ENCODE data around the gene ACOX2.

The ACOX2 gene

GRCh38 chr3:58514405-58514804 lies 22.6 kb downstream of the ACOX2 start:
- no peak for DNase-seq (ENCODE audit: low read depth in 3 of 3, low spot score in 1 of 3)

DNA sequence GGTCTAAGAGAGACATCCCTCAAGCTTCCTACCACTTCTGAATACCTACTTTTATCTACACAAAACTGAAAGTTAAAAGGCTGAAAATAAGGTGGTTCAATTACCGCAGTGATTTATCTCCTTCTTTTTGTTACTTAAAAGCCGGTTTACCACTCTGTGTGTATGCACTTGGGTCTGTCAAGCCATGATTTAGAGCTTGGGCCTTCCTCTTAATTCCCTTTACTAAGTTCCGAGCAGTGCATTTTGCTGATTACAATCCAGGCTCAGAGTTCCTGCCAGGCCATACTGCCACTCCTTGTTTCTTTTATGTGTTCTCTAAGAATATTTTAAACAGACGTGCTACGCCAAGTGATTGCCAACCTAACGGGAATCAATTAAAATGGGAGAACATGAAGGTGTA lies 28.6 kb downstream of the ACOX2 start:
- DNase-seq (ENCODE audit: low read depth in 3 of 3, low spot score in 1 of 3), result no peak

GRCh38 chr3:58507356-58508078 lies 29.5 kb downstream of the ACOX2 start:
- no peak for DNase-seq (ENCODE audit: low read depth in 3 of 3, low spot score in 1 of 3)

DNA sequence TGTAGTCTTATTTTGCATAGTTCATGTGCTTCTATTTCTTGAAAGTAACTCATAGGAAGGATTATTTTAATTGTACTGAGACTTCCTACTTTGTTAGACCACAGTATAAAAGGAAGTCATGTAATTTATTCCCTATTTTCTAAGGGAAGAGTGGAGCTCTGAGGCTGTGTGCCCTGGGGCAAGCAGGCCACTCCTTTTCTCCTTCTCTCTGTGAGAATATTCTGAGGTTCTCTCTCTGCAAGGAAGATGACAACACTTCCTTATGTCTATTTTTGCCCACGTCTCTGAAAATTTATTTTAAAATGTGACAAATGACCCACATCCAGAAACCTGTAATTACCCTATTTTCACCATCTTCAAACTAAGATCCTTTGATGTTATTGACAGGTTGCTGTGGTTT lies 34.1 kb downstream of the ACOX2 start:
- no peak for DNase-seq (ENCODE audit: low read depth in 3 of 3, low spot score in 1 of 3)

GRCh38 chr3:58497097-58497496 lies 39.9 kb downstream of the ACOX2 start:
- no peak for DNase-seq (ENCODE audit: low read depth in 3 of 3, low spot score in 1 of 3)

DNA sequence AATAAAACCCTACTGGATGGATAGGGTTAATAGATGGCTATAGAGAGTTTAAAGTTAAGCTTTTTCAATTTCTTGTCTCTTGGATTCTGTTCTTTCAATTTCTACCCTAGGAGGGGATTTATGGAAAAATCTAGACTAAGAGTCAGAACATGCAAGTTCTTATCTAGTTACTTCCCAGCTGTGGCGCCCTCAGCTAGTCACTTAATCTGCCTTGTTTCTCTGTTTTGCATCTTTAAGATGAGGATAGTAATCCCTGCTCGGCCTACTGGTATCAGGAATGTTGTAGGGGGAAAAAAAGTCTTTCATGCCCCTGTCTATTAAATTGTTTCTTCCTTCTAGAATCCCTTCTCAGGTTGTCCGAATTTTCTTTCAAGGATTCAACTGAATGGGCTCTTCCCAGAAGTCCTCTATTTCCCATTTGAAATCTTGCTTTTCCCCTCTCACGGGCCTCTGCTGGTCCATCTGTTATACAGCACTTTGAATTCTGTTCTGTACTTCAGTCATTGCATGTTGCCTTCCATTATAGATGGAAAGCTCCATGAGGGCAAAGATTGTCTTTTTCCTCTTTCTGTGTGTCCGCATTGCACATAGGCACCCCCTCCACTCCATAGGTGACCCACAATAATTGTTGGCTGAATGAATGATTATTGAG lies 40.7 kb downstream of the ACOX2 start:
- DNase-seq (ENCODE audit: low read depth in 3 of 3, low spot score in 1 of 3), result no peak

DNA sequence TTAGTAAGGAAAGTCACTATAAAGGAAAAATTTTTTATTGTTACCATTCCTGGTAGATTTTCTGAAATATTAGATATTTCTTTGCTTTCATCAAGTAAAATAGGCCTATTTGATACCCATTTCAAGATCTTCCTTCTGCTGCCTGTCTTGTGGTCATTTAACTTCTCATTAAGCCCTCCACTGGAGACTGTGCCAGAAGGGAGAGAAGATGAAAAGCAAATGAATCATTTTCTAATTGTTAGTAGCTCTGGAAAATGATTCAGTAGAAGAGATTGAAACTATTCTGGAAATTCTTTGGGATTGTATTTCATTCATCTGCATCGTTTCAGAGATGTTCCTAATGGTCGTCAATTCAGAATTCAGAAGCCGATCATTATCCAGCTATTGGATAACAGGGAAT lies 41.9 kb downstream of the ACOX2 start:
- DNase-seq (ENCODE audit: low read depth in 3 of 3, low spot score in 1 of 3), result no peak

DNA sequence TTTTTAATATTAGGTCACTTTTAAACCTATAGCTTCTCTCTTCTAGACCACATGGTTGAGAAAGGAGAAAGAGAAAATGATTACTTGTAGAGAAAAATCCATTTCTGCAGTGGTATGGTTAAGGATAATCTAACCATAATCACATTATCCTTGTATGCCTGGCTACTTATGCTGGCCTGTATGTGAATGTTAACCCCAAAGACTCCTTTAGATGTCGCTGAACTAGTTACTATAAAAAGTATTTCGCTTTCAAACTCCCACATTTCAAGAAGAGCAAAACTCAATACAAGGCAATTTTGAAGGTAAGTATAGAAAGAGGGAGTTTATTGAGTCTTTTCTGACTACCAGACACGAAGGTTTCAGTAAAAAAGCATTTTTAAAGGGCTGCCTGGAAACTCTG lies 42.9 kb downstream of the ACOX2 start:
- no peak for DNase-seq (ENCODE audit: low read depth in 3 of 3, low spot score in 1 of 3)

DNA sequence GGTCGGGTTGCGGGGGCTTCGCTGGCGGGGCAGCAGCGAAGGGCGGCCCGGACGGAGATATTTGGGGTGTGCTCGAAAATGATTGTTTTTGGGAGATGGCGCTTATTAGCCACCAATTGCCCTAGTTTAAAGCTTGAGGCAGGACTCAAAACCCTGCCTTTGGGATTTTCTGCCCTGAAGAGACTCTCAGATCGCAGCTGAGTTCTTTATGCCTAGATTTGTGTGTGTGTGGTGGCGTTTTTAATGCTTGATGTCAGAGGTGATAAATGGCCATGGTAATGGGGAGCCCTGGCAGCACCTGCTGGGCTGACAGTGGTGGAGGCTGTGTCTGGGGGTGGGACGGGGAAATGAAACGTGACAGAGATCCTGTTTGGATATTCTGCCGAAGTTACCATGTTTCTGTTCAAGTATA lies 44.5 kb downstream of the ACOX2 start:
- DNase-seq (ENCODE audit: low read depth in 3 of 3, low spot score in 1 of 3), result no peak

DNA sequence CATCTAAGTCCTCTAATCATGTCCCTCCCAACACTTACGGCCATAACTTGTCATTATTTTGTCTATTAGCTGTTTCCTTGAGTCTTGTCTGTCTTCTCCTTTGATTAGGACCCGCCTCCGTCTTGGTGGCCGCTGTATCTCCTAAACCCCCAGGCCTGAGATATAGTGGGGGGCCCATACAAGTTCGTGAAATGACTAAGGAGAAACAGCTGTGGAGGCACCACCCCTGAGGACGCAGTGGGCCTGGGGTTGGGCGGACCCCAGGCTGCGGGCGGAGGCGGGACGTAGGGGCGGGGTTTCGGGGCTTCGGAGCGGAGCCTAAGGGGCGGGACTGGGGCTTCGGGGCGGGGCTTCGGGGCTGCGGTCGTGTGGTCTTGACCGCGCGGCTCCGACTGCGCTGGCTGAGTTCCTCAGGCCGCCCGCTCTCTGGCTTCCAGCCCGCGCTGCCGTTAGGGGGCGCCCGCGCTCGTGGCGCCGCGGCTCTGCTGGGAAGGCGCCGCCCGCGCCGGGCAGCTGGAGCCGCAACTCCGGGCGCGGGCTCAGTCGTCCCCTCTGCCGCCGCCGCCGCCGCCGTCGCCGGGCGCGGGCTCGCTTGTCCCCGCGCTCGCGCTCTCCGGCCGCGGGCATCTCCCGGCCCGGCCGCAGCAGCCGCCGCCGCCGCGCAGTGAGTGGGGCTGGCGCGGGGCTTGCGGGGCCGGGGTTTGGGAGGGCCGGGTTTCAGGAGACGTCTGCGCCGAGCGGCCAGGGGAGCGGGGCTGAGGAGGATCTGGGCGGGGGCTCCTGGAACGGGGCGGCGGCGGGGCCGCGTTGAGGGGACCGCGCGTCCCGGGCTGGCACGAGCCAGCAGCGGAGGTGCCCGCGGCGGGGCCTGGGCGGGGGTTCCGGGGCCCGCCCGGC lies 45.2 kb downstream of the ACOX2 start, which contains the start of gene KCTD6:
Gene KCTD6, plus strand, starts transcription at position 591 of the 897 bp plus-strand sequence. CDS start 6,660 bp downstream, outside the sequence.
- peak; percentile 54 to 85 (median 76) for DNase-seq (ENCODE audit: low read depth in 3 of 3, low spot score in 1 of 3)

DNA sequence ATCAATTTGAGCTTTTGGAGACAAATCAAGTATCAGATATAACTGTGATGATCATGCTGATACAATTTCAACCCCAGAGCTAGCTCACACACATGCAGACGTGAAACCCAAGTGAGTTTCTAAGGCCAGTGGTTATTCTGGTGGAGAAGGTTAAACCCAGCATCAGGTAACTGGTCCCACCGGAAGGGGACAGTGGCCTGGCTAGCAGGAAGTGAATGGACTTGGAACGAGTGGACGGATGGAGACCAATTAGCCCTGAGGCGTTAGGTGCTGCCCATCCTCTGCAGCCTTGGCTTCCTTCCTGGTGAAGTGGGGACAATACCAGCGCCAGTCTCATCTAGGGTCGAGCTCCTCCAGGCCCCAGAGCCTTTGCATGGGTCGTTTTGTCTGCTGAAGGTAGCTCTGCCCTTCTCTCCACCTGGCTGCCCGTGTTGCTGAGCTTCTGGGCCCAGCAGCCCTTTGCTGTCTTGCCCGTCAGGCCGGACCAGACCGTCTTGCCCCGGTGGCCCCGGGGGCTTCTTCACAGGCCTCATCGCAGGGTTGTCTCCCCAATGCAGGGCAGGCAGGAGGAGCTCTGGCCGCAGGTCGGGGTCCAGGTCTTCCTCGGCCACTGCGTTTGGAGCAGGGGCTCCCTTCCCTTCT lies 46.0 kb downstream of the ACOX2 start:
- no peak for DNase-seq (ENCODE audit: low read depth in 3 of 3, low spot score in 1 of 3)

GRCh38 chr3:58488967-58489366 lies 48.0 kb downstream of the ACOX2 start:
- DNase-seq (ENCODE audit: low read depth in 3 of 3, low spot score in 1 of 3), result no peak

DNA sequence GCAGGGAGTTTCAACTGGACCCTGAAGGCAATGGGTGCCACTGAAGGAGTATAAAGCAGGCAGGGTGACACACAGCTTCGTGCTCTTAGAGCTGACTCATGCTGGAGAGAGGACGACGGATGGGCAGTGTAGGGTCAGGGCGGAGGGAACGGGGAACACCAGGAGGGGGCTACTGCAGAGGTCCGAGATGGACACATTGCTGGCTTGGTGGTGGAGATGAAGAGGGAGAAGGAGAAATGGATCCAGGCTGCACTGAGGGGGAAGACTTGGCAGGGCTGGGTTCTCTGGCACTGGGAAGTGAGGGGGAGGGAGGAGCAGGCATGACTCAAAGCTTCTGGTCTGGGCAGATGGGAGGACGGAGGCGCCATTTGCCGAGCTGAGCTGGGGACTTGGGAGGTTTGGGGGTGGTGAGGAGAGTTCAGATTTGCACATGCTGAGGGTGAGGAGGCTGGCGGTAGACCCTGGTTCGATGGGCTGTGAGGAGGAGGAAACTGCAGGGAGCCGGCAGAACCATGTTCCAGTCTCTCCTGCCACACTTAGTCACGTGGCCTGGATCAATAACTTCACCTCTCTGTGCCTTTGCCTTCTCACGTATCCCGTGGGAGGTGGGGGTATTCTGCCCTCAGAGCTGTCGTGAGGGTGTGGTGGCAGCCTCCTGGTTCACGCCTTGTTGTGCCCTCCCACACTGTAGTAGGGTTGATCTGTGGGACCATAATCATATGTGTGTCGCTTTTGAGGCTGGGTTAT lies 49.7 kb downstream of the ACOX2 start:
- DNase-seq (ENCODE audit: low read depth in 3 of 3, low spot score in 1 of 3), result no peak

DNA sequence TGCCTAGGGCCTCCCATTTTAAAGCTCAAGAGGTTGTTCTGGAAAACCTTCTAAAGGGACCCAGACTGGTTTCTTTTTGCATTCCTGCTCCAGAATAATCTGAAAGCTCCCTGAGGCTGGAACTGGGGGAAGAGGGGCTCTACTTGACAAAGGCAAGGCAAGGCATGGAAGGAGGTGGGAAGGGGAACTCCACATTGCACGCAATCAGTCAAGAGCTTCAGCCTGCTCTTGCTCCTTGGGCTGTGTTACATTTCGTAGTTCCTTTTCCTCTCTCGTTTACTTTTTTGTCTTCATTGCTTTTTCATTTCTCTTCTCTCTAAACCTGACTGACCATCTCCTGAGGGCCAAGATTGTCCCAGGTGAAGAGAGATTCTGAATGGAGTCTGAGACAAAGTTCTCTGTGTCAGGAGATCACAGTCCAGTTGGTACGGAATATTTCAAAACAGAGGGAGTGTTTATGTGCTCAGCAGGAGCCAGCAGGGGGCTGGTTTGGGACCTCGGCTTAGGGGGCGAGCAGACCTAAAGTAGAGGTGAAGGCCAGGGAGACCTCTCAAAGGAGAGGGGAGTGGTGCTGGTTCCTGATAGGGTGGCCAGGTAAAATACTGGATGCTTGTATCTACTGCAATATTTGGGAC lies 51.1 kb downstream of the ACOX2 start:
- DNase-seq (ENCODE audit: low read depth in 3 of 3, low spot score in 1 of 3), result no peak

GRCh38 chr3:58484722-58485069 lies 52.3 kb downstream of the ACOX2 start:
- DNase-seq (ENCODE audit: low read depth in 3 of 3, low spot score in 1 of 3), result no peak

- no peak for DNase-seq (ENCODE audit: low read depth in 3 of 3, low spot score in 1 of 3)
Observed at GRCh38 chr3:58484045-58484721, 52.8 kb downstream of the ACOX2 start.

GRCh38 chr3:58482917-58483636 lies 53.9 kb downstream of the ACOX2 start:
- DNase-seq (ENCODE audit: low read depth in 3 of 3, low spot score in 1 of 3), result no peak

DNA sequence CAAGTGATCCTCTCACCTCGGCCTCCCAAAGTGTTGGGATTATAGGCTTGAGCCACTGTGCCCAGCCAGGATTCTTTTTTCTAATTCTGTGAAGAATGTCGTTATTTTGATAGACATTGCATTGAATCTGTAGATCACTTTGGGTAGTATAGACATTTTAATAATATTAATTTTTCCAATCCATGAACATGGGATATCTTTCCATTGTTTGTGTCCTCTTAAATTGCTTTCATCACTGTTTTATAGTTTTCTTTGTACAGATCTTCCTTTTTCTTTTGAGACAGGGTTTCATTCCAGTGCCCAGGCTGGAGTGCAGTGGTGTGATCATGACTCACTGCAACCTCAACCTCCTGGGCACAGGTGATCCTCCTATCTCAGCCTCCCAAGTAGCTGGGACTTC lies 56.7 kb downstream of the ACOX2 start:
- no peak for DNase-seq (ENCODE audit: low read depth in 3 of 3, low spot score in 1 of 3)

DNA sequence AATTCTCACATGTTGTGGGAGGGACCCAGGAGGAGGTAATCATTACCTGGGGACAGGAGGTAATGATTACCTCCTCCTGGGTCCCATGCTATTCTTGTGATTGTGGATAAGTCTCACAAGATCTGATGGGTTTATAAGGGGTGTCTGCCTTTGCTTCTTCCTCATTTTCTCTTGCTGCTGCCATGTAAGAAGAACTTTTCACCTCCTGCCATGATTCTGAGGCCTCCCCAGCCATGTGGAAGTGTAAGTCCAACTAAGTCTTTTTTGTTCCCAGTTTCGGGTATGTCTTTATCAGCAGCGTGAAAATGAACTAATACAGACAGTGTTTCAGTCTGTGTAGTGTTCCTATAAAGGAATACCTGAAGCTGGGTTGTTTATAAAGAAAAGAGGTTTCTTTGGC lies 58.2 kb downstream of the ACOX2 start:
- no peak for DNase-seq (ENCODE audit: low read depth in 3 of 3, low spot score in 1 of 3)
